Fibroblast of lung (primary cell): ENCODE results near the gene AGPAT4. TPM values are rescaled to one million over a fixed set of nuclear protein-coding genes. Genes with fewer than 3 reads are reported as not detected.

ENCODE experiments used
- DNase-seq, 2 donors: peaks; one replicate each; pipeline versions ENCODE4 v3.0.0 to v3.0.0-alpha.2; 2010; ENCODE audit warnings: low read depth in 2 of 2
- H2AFZ ChIP-seq: 2 replicates; pipeline ENCODE4 v1.5.1; 2012; ENCODE audit warnings: low read length, control low read depth, inconsistent platforms
- H3K27ac ChIP-seq: 2 replicates; pipeline ENCODE4 v1.5.1; 2011; ENCODE audit warnings: low read length, control low read depth; ENCODE audit not compliant: insufficient read depth
- H3K27me3 ChIP-seq: 2 replicates; pipeline ENCODE4 v1.5.1; 2011; ENCODE audit warnings: mild to moderate bottlenecking, low read length; ENCODE audit not compliant: control insufficient read depth, insufficient read depth
- H3K36me3 ChIP-seq: 2 replicates; pipeline ENCODE4 v1.5.1; 2011; ENCODE audit warnings: low read length; ENCODE audit not compliant: control insufficient read depth, insufficient read depth
- H3K4me1 ChIP-seq: 2 replicates; pipeline ENCODE4 v1.5.1; 2011; ENCODE audit warnings: low read length; ENCODE audit not compliant: control insufficient read depth, insufficient read depth; ENCODE audit errors: extremely low read depth
- H3K4me2 ChIP-seq: 2 replicates; pipeline ENCODE4 v1.5.1; 2011; ENCODE audit warnings: low read length, control low read depth; ENCODE audit not compliant: insufficient read depth; ENCODE audit errors: extremely low read depth
- H3K4me3 ChIP-seq, 4 experiments: fragments of 200-600 bp in 1 of 4; sonication (generic) in 1 of 4; replicated peaks in 1 of 4; 2 replicates each; pipeline ENCODE4 v1.5.1; 2011 to 2016; ENCODE audit warnings: low read length in 4 of 4, low read depth in 3 of 4, mild to moderate bottlenecking in 3 of 4, control low read depth in 2 of 4, inconsistent platforms in 1 of 4, mixed read lengths in 1 of 4; ENCODE audit not compliant: insufficient read depth in 1 of 4; ENCODE audit errors: control extremely low read depth in 1 of 4
- H3K79me2 ChIP-seq: 2 replicates; pipeline ENCODE4 v1.5.1; 2012; ENCODE audit warnings: mild to moderate bottlenecking, low read length, inconsistent platforms; ENCODE audit not compliant: control insufficient read depth, insufficient read depth
- H3K9ac ChIP-seq: 2 replicates; pipeline ENCODE4 v1.5.1; 2011; ENCODE audit warnings: mild to moderate bottlenecking, low read length, control low read depth; ENCODE audit not compliant: insufficient read depth
- H3K9me3 ChIP-seq: 2 replicates; pipeline ENCODE4 v1.5.1; 2012; ENCODE audit warnings: low read depth, low read length; ENCODE audit not compliant: control insufficient read depth, insufficient read depth
- H4K20me1 ChIP-seq: 2 replicates; pipeline ENCODE4 v1.5.1; 2011; ENCODE audit warnings: low read length; ENCODE audit not compliant: control insufficient read depth, insufficient read depth; ENCODE audit errors: extremely low read depth
- EZH2 ChIP-seq: IDR thresholded peaks from 2 replicates; pipeline ENCODE4 v1.5.1; 2012; ENCODE audit warnings: low read length, control low read depth, mild to moderate bottlenecking; ENCODE audit errors: missing control alignments
- polyA plus RNA-seq, 2 donors: library from polyadenylated mRNA; depleted of rRNA in 1 of 2; stranded (reverse) in 1 of 2; unstranded in 1 of 2; fragments of >200 nt; gene quantifications; 2 replicates each; pipeline ENCODE4 v1.2.1, GENCODE V29; 2011 to 2012; ENCODE audit warnings: missing spikeins in 1 of 2
- total RNA-seq: library from RNA; depleted of rRNA; stranded (reverse); fragments of >200 nt; gene quantifications from 2 replicates; pipeline ENCODE4 v1.2.1, GENCODE V29; 2014
- TF ChIP-seq, protein P1 (sequence below), 2 donors: IDR thresholded peaks in 1 of 2; conservative IDR thresholded peaks in 1 of 2; 1 replicate in 1 of 2; 2 replicates in 1 of 2; pipeline ENCODE4 v1.5.1; 2011 to 2012; ENCODE audit warnings: low read length in 2 of 2, control low read depth in 1 of 2, inconsistent platforms in 1 of 2, low read depth in 1 of 2, mild to moderate bottlenecking in 1 of 2

AGPAT4 gene
- total and polyA plus RNA-seq, 2 donors (not counting 1 experiment from before 2014, with no cell fraction given) = 4.7 to 8.4 TPM

DNA sequence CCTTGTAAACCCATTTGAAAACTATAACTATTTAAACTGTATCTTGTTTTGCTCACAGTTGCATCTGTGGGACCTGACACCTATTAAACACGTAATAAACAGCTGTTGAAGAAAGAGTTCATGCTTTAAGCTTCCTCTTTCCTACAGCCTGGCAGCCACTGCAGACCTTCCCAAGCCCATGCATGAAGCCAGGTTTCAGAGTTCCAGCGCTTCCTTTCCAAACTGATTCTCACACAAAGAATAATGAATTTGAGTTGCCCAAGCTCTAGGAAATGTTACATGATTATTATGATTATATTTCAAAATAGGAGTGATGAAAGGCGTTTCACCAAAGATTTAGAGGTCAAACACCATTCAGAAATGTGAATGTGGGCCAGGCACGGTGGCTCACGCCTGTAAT, 3.7 kb downstream of the AGPAT4 start:
- Histone ChIP-seq H3K9me3 (no peaks in the 10 kb centered on the region), H3K27me3 (no peaks in the 10 kb centered on the region), H2AFZ (no peak overlapping the region), H3K27ac (no peak overlapping the region), H3K4me2 (no peak overlapping the region), H4K20me1 (no peaks in the 10 kb centered on the region), H3K36me3 (no peaks in the 10 kb centered on the region), H3K4me1 (peaks cover 2% of the 10 kb centered on the region), H3K79me2 (peaks cover 9% of the 10 kb centered on the region), H3K9ac (no peak overlapping the region), H3K4me3 (no peak overlapping the region)
- DNase-seq = no peak
- no peak for TF ChIP-seq EZH2
- TF ChIP-seq, protein P1, sequence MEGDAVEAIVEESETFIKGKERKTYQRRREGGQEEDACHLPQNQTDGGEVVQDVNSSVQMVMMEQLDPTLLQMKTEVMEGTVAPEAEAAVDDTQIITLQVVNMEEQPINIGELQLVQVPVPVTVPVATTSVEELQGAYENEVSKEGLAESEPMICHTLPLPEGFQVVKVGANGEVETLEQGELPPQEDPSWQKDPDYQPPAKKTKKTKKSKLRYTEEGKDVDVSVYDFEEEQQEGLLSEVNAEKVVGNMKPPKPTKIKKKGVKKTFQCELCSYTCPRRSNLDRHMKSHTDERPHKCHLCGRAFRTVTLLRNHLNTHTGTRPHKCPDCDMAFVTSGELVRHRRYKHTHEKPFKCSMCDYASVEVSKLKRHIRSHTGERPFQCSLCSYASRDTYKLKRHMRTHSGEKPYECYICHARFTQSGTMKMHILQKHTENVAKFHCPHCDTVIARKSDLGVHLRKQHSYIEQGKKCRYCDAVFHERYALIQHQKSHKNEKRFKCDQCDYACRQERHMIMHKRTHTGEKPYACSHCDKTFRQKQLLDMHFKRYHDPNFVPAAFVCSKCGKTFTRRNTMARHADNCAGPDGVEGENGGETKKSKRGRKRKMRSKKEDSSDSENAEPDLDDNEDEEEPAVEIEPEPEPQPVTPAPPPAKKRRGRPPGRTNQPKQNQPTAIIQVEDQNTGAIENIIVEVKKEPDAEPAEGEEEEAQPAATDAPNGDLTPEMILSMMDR (conservative IDR thresholded peaks at IDR 0.05 in 1 of 2, IDR thresholded peaks at IDR 0.05 in 1 of 2; ENCODE audit: low read depth in 1 of 2, low read length in 2 of 2) = no peak

- Histone ChIP-seq H3K36me3 (no peaks in the 10 kb centered on the region), H3K4me2 (no peak overlapping the region), H3K27ac (no peak overlapping the region), H2AFZ (no peak overlapping the region), H3K9me3 (no peaks in the 10 kb centered on the region), H3K4me1 (peaks cover under 1% of the 10 kb centered on the region), H3K27me3 (no peaks in the 10 kb centered on the region), H3K9ac (no peak overlapping the region), H3K4me3 (no peak overlapping the region), H4K20me1 (no peaks in the 10 kb centered on the region), H3K79me2 (peaks cover 9% of the 10 kb centered on the region)
- no peak for DNase-seq
- TF ChIP-seq, protein P1 (conservative IDR thresholded peaks at IDR 0.05 in 1 of 2, IDR thresholded peaks at IDR 0.05 in 1 of 2; ENCODE audit: low read depth in 1 of 2, low read length in 2 of 2) = no peak
- no peak for TF ChIP-seq EZH2
Measured at GRCh38 chr6:161269310-161269709, 4.6 kb downstream of the AGPAT4 start.

DNA sequence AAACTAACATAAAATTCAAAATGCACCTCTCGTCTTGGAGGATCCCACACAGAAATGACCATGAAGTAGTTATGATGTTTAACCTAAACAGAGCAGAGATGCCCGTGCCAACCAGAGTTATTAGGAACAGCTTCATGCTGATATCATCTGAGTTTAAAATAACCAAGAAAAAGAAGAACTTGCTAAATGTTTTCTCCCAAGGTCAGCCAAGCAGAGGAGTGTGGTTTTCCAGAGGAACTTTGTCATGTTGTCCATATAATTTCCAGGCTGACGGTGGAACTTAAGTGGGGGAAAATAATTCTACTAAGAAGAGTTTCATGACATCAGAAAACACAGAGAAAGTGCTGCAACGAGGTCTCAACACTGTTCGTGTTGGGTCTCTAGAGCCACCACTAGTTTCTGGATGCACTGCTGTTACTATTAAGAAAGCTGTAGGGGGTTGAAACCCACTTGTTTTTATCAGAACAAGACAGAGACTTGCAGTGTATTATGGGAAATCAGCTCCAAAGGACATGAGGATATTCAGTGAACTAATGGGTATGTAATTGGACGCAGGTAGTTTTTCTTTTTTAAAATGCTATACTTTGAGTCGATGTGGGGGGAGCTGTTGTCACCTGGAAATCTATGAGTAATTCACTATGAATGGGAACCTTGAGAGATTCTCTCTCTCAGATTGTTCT, 5.2 kb downstream of the AGPAT4 start:
- no peak overlapping the region for H3K4me3 ChIP-seq

More for the DNA sequence above, 5.2 kb downstream of the AGPAT4 start:
- Histone ChIP-seq H2AFZ (no peak overlapping the region), H4K20me1 (no peaks in the 10 kb centered on the region), H3K36me3 (no peaks in the 10 kb centered on the region), H3K4me1 (no peaks in the 10 kb centered on the region), H3K9me3 (no peaks in the 10 kb centered on the region), H3K9ac (no peak overlapping the region), H3K27ac (no peak overlapping the region), H3K27me3 (no peaks in the 10 kb centered on the region), H3K4me2 (no peak overlapping the region), H3K79me2 (peaks cover 9% of the 10 kb centered on the region)
- DNase-seq = no peak
- TF ChIP-seq, protein P1 (conservative IDR thresholded peaks at IDR 0.05 in 1 of 2, IDR thresholded peaks at IDR 0.05 in 1 of 2; ENCODE audit: low read depth in 1 of 2, low read length in 2 of 2) = no peak
